Ishikawa (cell line): Measurements from ENCODE around the gene ORM2.

Experiments used
- EGR1 ChIP-seq: IDR thresholded peaks from 2 replicates; pipeline ENCODE4 v1.6.1; 2012
- EP300 ChIP-seq: IDR thresholded peaks from 2 replicates; pipeline ENCODE4 v1.6.1; 2012; ENCODE audit warnings: borderline replicate concordance
- RAD21 ChIP-seq: IDR thresholded peaks from 2 replicates; pipeline ENCODE4 v1.6.1; 2012; ENCODE audit warnings: low read depth
- REST ChIP-seq: IDR thresholded peaks from 2 replicates; pipeline ENCODE4 v1.6.1; 2012; ENCODE audit warnings: low read depth, mild to moderate bottlenecking
- TAF1 ChIP-seq: IDR thresholded peaks from 2 replicates; pipeline ENCODE4 v1.6.1; 2012; ENCODE audit warnings: low read depth, mild to moderate bottlenecking
- TCF12 ChIP-seq: IDR thresholded peaks from 2 replicates; pipeline ENCODE4 v1.6.1; 2012; ENCODE audit warnings: low read depth
- TF ChIP-seq, protein P1 (sequence below): IDR thresholded peaks from 2 replicates; pipeline ENCODE4 v1.6.1; 2012

DNA sequence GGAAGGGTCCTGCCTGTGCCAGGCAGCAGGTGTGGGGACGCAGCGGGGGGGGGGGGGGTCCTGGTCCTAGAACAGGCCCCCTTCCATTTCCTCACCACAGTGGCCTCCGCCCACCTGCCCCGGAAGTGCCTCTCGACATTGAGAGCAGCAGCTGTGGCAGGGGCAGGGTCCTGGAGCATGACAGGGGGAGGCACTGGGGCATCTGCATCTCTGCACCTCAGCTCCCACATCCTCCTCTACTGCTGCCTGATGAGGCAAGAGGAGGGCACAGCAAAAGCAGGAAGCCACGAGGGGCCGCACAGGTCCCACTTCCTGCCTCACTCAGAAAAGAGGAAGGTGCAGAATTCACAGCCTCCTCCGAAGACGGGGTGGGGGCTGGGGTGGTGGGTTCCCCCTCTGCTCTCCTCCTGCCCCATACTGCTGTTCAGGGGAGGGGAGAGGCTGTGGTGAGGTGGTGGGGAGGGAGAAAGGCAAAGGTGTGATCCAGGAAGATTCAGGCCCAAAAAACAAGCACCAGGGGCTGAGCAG lies 43.3 kb downstream of the ORM2 start:
- TF ChIP-seq EP300 (no peak), REST (no peak), RAD21 (no peak), EGR1 (no peak), TCF12 (no peak), TAF1 (no peak)
- TF ChIP-seq, protein P1, sequence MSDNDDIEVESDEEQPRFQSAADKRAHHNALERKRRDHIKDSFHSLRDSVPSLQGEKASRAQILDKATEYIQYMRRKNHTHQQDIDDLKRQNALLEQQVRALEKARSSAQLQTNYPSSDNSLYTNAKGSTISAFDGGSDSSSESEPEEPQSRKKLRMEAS, result no peak
